GM06990 (cell line): Measurements from ENCODE around the gene TXLNB.
A peak's percentile ranks its signal among the peaks of the same experiment; 100 is the strongest.
"Not testable (repeated sequence)": the region's sequence is repeated elsewhere in the genome, so short reads cannot be mapped to it uniquely, and the experiment has no call there.

Experiments
- DNase-seq: peaks from one replicate; pipeline ENCODE4 v3.0.0-alpha.2; 2011; ENCODE audit not compliant: insufficient read length; ENCODE audit errors: extremely low read depth
- H3K27me3 ChIP-seq: replicated peaks from 2 replicates; pipeline ENCODE4 v1.6.0; 2011; ENCODE audit warnings: low read length; ENCODE audit not compliant: control insufficient read depth, insufficient read depth
- H3K36me3 ChIP-seq: 2 replicates; pipeline ENCODE4 v1.5.1; 2011; ENCODE audit warnings: low read length; ENCODE audit not compliant: control insufficient read depth, insufficient read depth
- H3K4me3 ChIP-seq: replicated peaks from 2 replicates; pipeline ENCODE4 v1.5.1; 2011; ENCODE audit warnings: low read depth, mild to moderate bottlenecking, control low read depth, low read length
- CTCF ChIP-seq: IDR thresholded peaks from 2 replicates; pipeline ENCODE4 v1.5.1; 2011; ENCODE audit warnings: low read length, control low read depth, mild to moderate bottlenecking, inconsistent platforms; ENCODE audit not compliant: insufficient read depth, poor library complexity, severe bottlenecking

The TXLNB gene

GRCh38 chr6:139297921-139298320 lies 6.1 kb upstream of the TXLNB start:
- no peak for TF ChIP-seq CTCF
- no peak for DNase-seq
- H3K27me3 ChIP-seq: no peaks in the 10 kb centered on the region
- no peak overlapping the region for H3K4me3 ChIP-seq
- H3K36me3 ChIP-seq: no peaks in the 10 kb centered on the region

GRCh38 chr6:139296927-139297326 lies 5.1 kb upstream of the TXLNB start:
- no peak for TF ChIP-seq CTCF
- no peak for DNase-seq

GRCh38 chr6:139295901-139296300 lies 4.1 kb upstream of the TXLNB start:
- Histone ChIP-seq H3K4me3 (no peak overlapping the region), H3K36me3 (no peaks in the 10 kb centered on the region), H3K27me3 (no peaks in the 10 kb centered on the region)
- DNase-seq: no peak
- TF ChIP-seq CTCF: no peak

More at GRCh38 chr6:139296927-139297326, 5.1 kb upstream of the TXLNB start:
- no peaks in the 10 kb centered on the region for H3K36me3 ChIP-seq
- H3K27me3 ChIP-seq: no peaks in the 10 kb centered on the region
- no peak overlapping the region for H3K4me3 ChIP-seq

- no peaks in the 10 kb centered on the region for H3K36me3 ChIP-seq
- DNase-seq: no peak
- H3K4me3 ChIP-seq: no peak overlapping the region
- TF ChIP-seq CTCF: no peak
- no peaks in the 10 kb centered on the region for H3K27me3 ChIP-seq
Observed at GRCh38 chr6:139294090-139294489, 2.3 kb upstream of the TXLNB start.

GRCh38 chr6:139293230-139293629 lies 1.4 kb upstream of the TXLNB start:
- H3K36me3 ChIP-seq, DNase-seq, H3K4me3 ChIP-seq, H3K27me3 ChIP-seq: not testable (repeated sequence)

- Histone ChIP-seq H3K4me3 (peak overlapping the region; percentile 11; the same call in 1 of the 2 replicates), H3K36me3 (no peaks in the 10 kb centered on the region), H3K27me3 (no peaks in the 10 kb centered on the region)
- no peak for TF ChIP-seq CTCF
- DNase-seq: peak; percentile 68
Observed at GRCh38 chr6:139290787-139291311, 949 bp downstream of the TXLNB start.
